ENCODE data around the gene SPSB3.

- TF ChIP-seq CTCF (IDR thresholded peaks at IDR 0.05 in 8 of 11, conservative IDR thresholded peaks at IDR 0.05 in 3 of 11) (no peak), POLR2AphosphoS5 (IDR thresholded peaks at IDR 0.05) (peak in 1 of 3 donors; percentile 8), POLR2A (IDR thresholded peaks at IDR 0.05) (no peak)
Measured at GRCh38 chr16:1745181-1745899, 37.0 kb downstream of the SPSB3 start.
